HEK293 (cell line): Measurements from ENCODE around the gene ARAP3.

ENCODE experiments used
- BCL11B ChIP-seq: fragments of 450-650 bp; formaldehyde crosslinking; IDR thresholded peaks from 2 replicates; pipeline ENCODE4 v1.5.1; 2016; ENCODE audit warnings: low read depth, missing biosample characterization, missing genetic modification characterization
- KLF10 ChIP-seq: fragments of 450-650 bp; IDR thresholded peaks from 2 replicates; pipeline ENCODE4 v1.5.1; 2018; ENCODE audit warnings: missing biosample characterization, mild to moderate bottlenecking, missing genetic modification characterization
- PRDM1 ChIP-seq: fragments of 450-650 bp; formaldehyde crosslinking; IDR thresholded peaks from 2 replicates; pipeline ENCODE4; 2016; ENCODE audit warnings: missing biosample characterization, missing genetic modification characterization
- RBAK ChIP-seq: fragments of 450-650 bp; formaldehyde crosslinking; IDR thresholded peaks from 2 replicates; pipeline ENCODE4 v1.5.1; 2016; ENCODE audit warnings: missing biosample characterization, missing genetic modification characterization
- SCRT1 ChIP-seq: fragments of 450-650 bp; formaldehyde crosslinking; IDR thresholded peaks from 2 replicates; pipeline ENCODE4 v1.5.1; 2016; ENCODE audit warnings: missing biosample characterization, missing genetic modification characterization, borderline replicate concordance
- YY2 ChIP-seq: fragments of 450-650 bp; formaldehyde crosslinking; IDR thresholded peaks from 2 replicates; pipeline ENCODE4 v1.5.1; 2016; ENCODE audit warnings: missing biosample characterization, missing genetic modification characterization
- ZBTB20 ChIP-seq: fragments of 450-650 bp; formaldehyde crosslinking; IDR thresholded peaks from 2 replicates; pipeline ENCODE4 v1.5.1; 2016; ENCODE audit warnings: missing biosample characterization, missing genetic modification characterization
- ZBTB26 ChIP-seq: fragments of 450-650 bp; formaldehyde crosslinking; optimal IDR thresholded peaks from 2 replicates; pipeline ENCODE3; 2016; ENCODE audit warnings: missing biosample characterization, mild to moderate bottlenecking, missing genetic modification characterization
- ZBTB7A ChIP-seq: fragments of 450-650 bp; formaldehyde crosslinking; IDR thresholded peaks from 2 replicates; pipeline ENCODE4 v1.5.1; 2016; ENCODE audit warnings: low read depth, missing biosample characterization, missing genetic modification characterization
- ZFP3 ChIP-seq: fragments of 450-650 bp; formaldehyde crosslinking; IDR thresholded peaks from 2 replicates; pipeline ENCODE4 v1.5.1; 2016; ENCODE audit warnings: low read depth, missing biosample characterization, missing genetic modification characterization
- ZIC2 ChIP-seq: fragments of 450-650 bp; formaldehyde crosslinking; IDR thresholded peaks from 2 replicates; pipeline ENCODE4 v1.5.1; 2016; ENCODE audit warnings: missing biosample characterization, missing genetic modification characterization
- ZNF148 ChIP-seq: fragments of 450-650 bp; formaldehyde crosslinking; IDR thresholded peaks from 2 replicates; pipeline ENCODE4 v1.5.0; 2017; ENCODE audit warnings: missing biosample characterization, missing genetic modification characterization, borderline replicate concordance
- ZNF19 ChIP-seq: fragments of 450-650 bp; formaldehyde crosslinking; IDR thresholded peaks from 2 replicates; pipeline ENCODE4; 2016; ENCODE audit warnings: missing biosample characterization, missing genetic modification characterization, low read depth
- ZNF202 ChIP-seq: fragments of 450-650 bp; formaldehyde crosslinking; IDR thresholded peaks from 2 replicates; pipeline ENCODE4 v1.5.1; 2016; ENCODE audit warnings: missing biosample characterization, missing genetic modification characterization, borderline replicate concordance
- ZNF221 ChIP-seq: fragments of 450-650 bp; formaldehyde crosslinking; IDR thresholded peaks from 2 replicates; pipeline ENCODE4 v1.5.1; 2017; ENCODE audit warnings: missing biosample characterization, missing genetic modification characterization, borderline replicate concordance
- ZNF23 ChIP-seq: fragments of 450-650 bp; formaldehyde crosslinking; IDR thresholded peaks from 2 replicates; pipeline ENCODE4 v1.5.1; 2016; ENCODE audit warnings: missing biosample characterization, missing genetic modification characterization, borderline replicate concordance
- ZNF341 ChIP-seq: fragments of 450-650 bp; formaldehyde crosslinking; IDR thresholded peaks from 2 replicates; pipeline ENCODE4; 2016; ENCODE audit warnings: low read depth, missing biosample characterization, missing genetic modification characterization
- ZNF354C ChIP-seq: fragments of 450-650 bp; formaldehyde crosslinking; IDR thresholded peaks from 2 replicates; pipeline ENCODE4 v1.5.1; 2016; ENCODE audit warnings: missing biosample characterization, missing genetic modification characterization, low read depth, borderline replicate concordance
- ZNF362 ChIP-seq: fragments of 450-650 bp; formaldehyde crosslinking; IDR thresholded peaks from 2 replicates; pipeline ENCODE4 v1.5.1; 2016; ENCODE audit warnings: missing biosample characterization, missing genetic modification characterization
- ZNF37A ChIP-seq: fragments of 450-650 bp; IDR thresholded peaks from 2 replicates; pipeline ENCODE4 v1.5.1; 2018; ENCODE audit warnings: missing biosample characterization, missing genetic modification characterization
- ZNF48 ChIP-seq: fragments of 450-650 bp; formaldehyde crosslinking; IDR thresholded peaks from 2 replicates; pipeline ENCODE4 v1.5.1; 2016; ENCODE audit warnings: missing biosample characterization, missing genetic modification characterization
- ZNF521 ChIP-seq: fragments of 450-650 bp; formaldehyde crosslinking; IDR thresholded peaks from 2 replicates; pipeline ENCODE4 v1.5.1; 2017; ENCODE audit warnings: missing biosample characterization, mild to moderate bottlenecking, missing genetic modification characterization
- ZNF571 ChIP-seq: fragments of 450-650 bp; formaldehyde crosslinking; IDR thresholded peaks from 2 replicates; pipeline ENCODE4 v1.5.0; 2017; ENCODE audit warnings: missing biosample characterization, missing genetic modification characterization
- ZNF645 ChIP-seq: fragments of 450-650 bp; formaldehyde crosslinking; IDR thresholded peaks from 2 replicates; pipeline ENCODE4; 2016; ENCODE audit warnings: missing biosample characterization, missing genetic modification characterization
- ZNF692 ChIP-seq: fragments of 450-650 bp; formaldehyde crosslinking; IDR thresholded peaks from 2 replicates; pipeline ENCODE4 v1.5.1; 2016; ENCODE audit warnings: missing biosample characterization, missing genetic modification characterization
- ZNF704 ChIP-seq: fragments of 450-650 bp; formaldehyde crosslinking; IDR thresholded peaks from 2 replicates; pipeline ENCODE4 v1.5.1; 2016; ENCODE audit warnings: missing biosample characterization, missing genetic modification characterization
- ZNF76 ChIP-seq: fragments of 450-650 bp; formaldehyde crosslinking; IDR thresholded peaks from 2 replicates; pipeline ENCODE4; 2016; ENCODE audit warnings: low read depth, missing biosample characterization, missing genetic modification characterization, borderline replicate concordance
- ZNF830 ChIP-seq: fragments of 450-650 bp; IDR thresholded peaks from 2 replicates; pipeline ENCODE4 v1.5.0; 2018; ENCODE audit warnings: missing biosample characterization, missing genetic modification characterization, low read depth, mild to moderate bottlenecking, moderate library complexity
- ZSCAN30 ChIP-seq: fragments of 450-650 bp; IDR thresholded peaks from 2 replicates; pipeline ENCODE4 v1.5.1; 2018; ENCODE audit warnings: missing biosample characterization, mild to moderate bottlenecking, missing genetic modification characterization, moderate library complexity
- ZSCAN4 ChIP-seq: fragments of 450-650 bp; formaldehyde crosslinking; IDR thresholded peaks from 2 replicates; pipeline ENCODE4 v1.5.1; 2017; ENCODE audit warnings: missing biosample characterization, missing genetic modification characterization

ARAP3 gene

GRCh38 chr5:141618030-141618803, 63.8 kb downstream of the ARAP3 start (continued):
- TF ChIP-seq ZFP3 (tag by site-specific recombination) (no peak), ZBTB20 (tag by site-specific recombination) (peak; percentile 61), ZNF37A (tag by site-specific recombination) (no peak), ZNF23 (tag by site-specific recombination) (no peak), ZNF202 (no peak), ZNF692 (tag by site-specific recombination) (peak; percentile 84), ZNF148 (tag by site-specific recombination) (no peak), ZBTB26 (tag by site-specific recombination) (no peak), ZNF830 (tag by site-specific recombination) (no peak), ZNF645 (tag by site-specific recombination) (no peak), PRDM1 (peak; percentile 31; the same call in 1 of the 2 replicates), ZSCAN30 (tag by site-specific recombination) (no peak), ZNF76 (tag by site-specific recombination) (peak; percentile 53; the same call in 1 of the 2 replicates), RBAK (tag by site-specific recombination) (no peak), ZNF19 (tag by site-specific recombination) (no peak), ZNF362 (peak; percentile 79; the same call in 1 of the 2 replicates), ZNF521 (tag by site-specific recombination) (no peak), BCL11B (tag by site-specific recombination) (no peak), ZNF354C (tag by site-specific recombination) (no peak), ZIC2 (tag by site-specific recombination) (0 out of 2 replicates have a peak, but pooled peaks have one; percentile 7), ZNF571 (tag by site-specific recombination) (no peak), ZNF221 (no peak), YY2 (no peak), ZNF341 (tag by site-specific recombination) (peak; percentile 64), ZNF48 (tag by site-specific recombination) (no peak), ZBTB7A (no peak), ZSCAN4 (tag by site-specific recombination) (no peak), ZNF704 (tag by site-specific recombination) (no peak), SCRT1 (peak; percentile 25; the same call in 1 of the 2 replicates), KLF10 (peak; percentile 2; the same call in 1 of the 2 replicates)
